GM23338 (cell line): ENCODE measurements around the gene CSNK1A1L. TPM values are rescaled to one million over a fixed set of nuclear protein-coding genes. Genes with fewer than 3 reads are reported as not detected.

Experiments
- ATAC-seq: fragments of 200-7000 bp; cut with Tn5 transposase; 3 replicates; pipeline ENCODE4 v1.9.1; 2020
- DNase-seq: peaks from one replicate; pipeline ENCODE4 v3.0.0-alpha.2; 2015; ENCODE audit warnings: low spot score
- H2AFZ ChIP-seq: fragments of 200-600 bp; sonication (generic); 2 replicates; pipeline ENCODE4 v1.8.0; 2016; ENCODE audit warnings: antibody characterized with exemption, mild to moderate bottlenecking, moderate library complexity
- H3F3A ChIP-seq: fragments of 200-600 bp; sonication (generic); replicated peaks from 2 replicates; pipeline ENCODE4 v1.8.0; 2017; ENCODE audit warnings: antibody characterized with exemption, mixed run types, low read depth
- H3K27ac ChIP-seq: fragments of 200-600 bp; sonication (generic); 2 replicates; pipeline ENCODE4 v1.6.1; 2016; ENCODE audit warnings: low read depth
- H3K27me3 ChIP-seq: fragments of 200-600 bp; sonication (generic); 2 replicates; pipeline ENCODE4 v1.8.0; 2016; ENCODE audit warnings: mild to moderate bottlenecking, mixed run types, moderate library complexity; ENCODE audit not compliant: insufficient read depth
- H3K36me3 ChIP-seq: fragments of 200-600 bp; sonication (generic); 2 replicates; pipeline ENCODE4 v1.8.0; 2016; ENCODE audit warnings: mild to moderate bottlenecking; ENCODE audit not compliant: insufficient read depth
- H3K4me1 ChIP-seq: fragments of 200-600 bp; sonication (generic); 2 replicates; pipeline ENCODE4 v1.8.0; 2016; ENCODE audit warnings: mild to moderate bottlenecking, moderate library complexity; ENCODE audit not compliant: insufficient read depth
- H3K4me2 ChIP-seq: fragments of 200-600 bp; sonication (generic); 2 replicates; pipeline ENCODE4 v1.7.1; 2017; ENCODE audit warnings: mixed run types
- H3K4me3 ChIP-seq: fragments of 200-600 bp; sonication (generic); 2 replicates; pipeline ENCODE4 v1.6.1; 2016; ENCODE audit warnings: mixed run types
- H3K79me2 ChIP-seq: fragments of 200-600 bp; sonication (generic); replicated peaks from 2 replicates; pipeline ENCODE4 v1.8.0; 2017; ENCODE audit warnings: mild to moderate bottlenecking; ENCODE audit not compliant: insufficient read depth
- H3K9me2 ChIP-seq: fragments of 200-600 bp; sonication (generic); 2 replicates; pipeline ENCODE4 v1.8.0; 2017; ENCODE audit not compliant: insufficient read depth
- H4K20me1 ChIP-seq: fragments of 200-600 bp; sonication (generic); replicated peaks from 2 replicates; pipeline ENCODE4 v1.8.0; 2017; ENCODE audit warnings: mild to moderate bottlenecking; ENCODE audit not compliant: insufficient read depth
- H3K27ac Mint-ChIP-seq: 2 replicates; pipeline ENCODE4 v1.8.0; 2020; ENCODE audit warnings: inconsistent platforms, mild to moderate bottlenecking, moderate library complexity, mixed read lengths
- H3K27me3 Mint-ChIP-seq: 3 replicates; pipeline ENCODE4 v1.8.0; 2022; ENCODE audit warnings: low read depth, mild to moderate bottlenecking, moderate library complexity, mixed read lengths, inconsistent platforms; ENCODE audit not compliant: insufficient read depth, poor library complexity
- H3K36me3 Mint-ChIP-seq: 3 replicates; pipeline ENCODE4 v1.8.0; 2021; ENCODE audit warnings: low read depth, mild to moderate bottlenecking, inconsistent platforms, moderate library complexity, mixed read lengths
- H3K4me1 Mint-ChIP-seq: 3 replicates; pipeline ENCODE4 v1.8.0; 2020; ENCODE audit warnings: mild to moderate bottlenecking, inconsistent platforms, mixed read lengths
- H3K4me3 Mint-ChIP-seq: 3 replicates; pipeline ENCODE4 v1.8.0; 2021; ENCODE audit warnings: moderate library complexity, mild to moderate bottlenecking, inconsistent platforms, mixed read lengths
- H3K9me3 Mint-ChIP-seq: 3 replicates; pipeline ENCODE4 v1.8.0; 2020; ENCODE audit warnings: moderate library complexity, mild to moderate bottlenecking, inconsistent platforms, mixed read lengths
- CREB1 ChIP-seq: fragments of 250-450 bp; sonication (Bioruptor Pico); IDR thresholded peaks from 2 replicates; pipeline ENCODE4 v1.5.0; 2020; ENCODE audit warnings: low read depth, mild to moderate bottlenecking, moderate library complexity
- EZH2phosphoT487 ChIP-seq: fragments of 200-600 bp; sonication (generic); IDR thresholded peaks from one replicate; pipeline ENCODE4 v1.8.1; 2018; ENCODE audit warnings: antibody characterized with exemption; ENCODE audit not compliant: unreplicated experiment
- NANOG ChIP-seq: IDR thresholded peaks from 2 replicates; pipeline ENCODE4 v1.6.1; 2016; ENCODE audit warnings: antibody characterized with exemption, borderline replicate concordance
- POLR2AphosphoS5 ChIP-seq: IDR thresholded peaks from 2 replicates; pipeline ENCODE4 v1.6.1; 2016; ENCODE audit warnings: antibody characterized with exemption, low read depth
- STAT1 ChIP-seq: IDR thresholded peaks from one replicate; pipeline ENCODE4 v1.6.1; 2016; ENCODE audit warnings: antibody characterized with exemption; ENCODE audit not compliant: unreplicated experiment
- ZNF331 ChIP-seq: fragments of 250-450 bp; sonication (Bioruptor Pico); IDR thresholded peaks from 2 replicates; pipeline ENCODE4 v1.5.0; 2020; ENCODE audit warnings: low read depth, mild to moderate bottlenecking, moderate library complexity
- polyA plus RNA-seq: library from polyadenylated mRNA; unstranded; fragments of >200 nt; fragmentation: Nextera tagmentation; extraction: Ambion mirVana; gene quantifications from 2 replicates; pipeline ENCODE4 v1.2.1, GENCODE V29; 2016
- total RNA-seq: library from RNA; depleted of rRNA; stranded (reverse); fragments of >200 nt; shearing (Covaris generic); gene quantifications from 2 replicates; pipeline ENCODE4 v1.2.3, GENCODE V29; 2014
- TF ChIP-seq, protein P1 (sequence below): fragments of 250-450 bp; sonication (Bioruptor Pico); IDR thresholded peaks from 2 replicates; pipeline ENCODE4 v1.5.0; 2020; ENCODE audit warnings: mild to moderate bottlenecking, moderate library complexity

Gene CSNK1A1L
- total and polyA plus RNA-seq, 2 experiments from 2014 or later: not detected

DNA sequence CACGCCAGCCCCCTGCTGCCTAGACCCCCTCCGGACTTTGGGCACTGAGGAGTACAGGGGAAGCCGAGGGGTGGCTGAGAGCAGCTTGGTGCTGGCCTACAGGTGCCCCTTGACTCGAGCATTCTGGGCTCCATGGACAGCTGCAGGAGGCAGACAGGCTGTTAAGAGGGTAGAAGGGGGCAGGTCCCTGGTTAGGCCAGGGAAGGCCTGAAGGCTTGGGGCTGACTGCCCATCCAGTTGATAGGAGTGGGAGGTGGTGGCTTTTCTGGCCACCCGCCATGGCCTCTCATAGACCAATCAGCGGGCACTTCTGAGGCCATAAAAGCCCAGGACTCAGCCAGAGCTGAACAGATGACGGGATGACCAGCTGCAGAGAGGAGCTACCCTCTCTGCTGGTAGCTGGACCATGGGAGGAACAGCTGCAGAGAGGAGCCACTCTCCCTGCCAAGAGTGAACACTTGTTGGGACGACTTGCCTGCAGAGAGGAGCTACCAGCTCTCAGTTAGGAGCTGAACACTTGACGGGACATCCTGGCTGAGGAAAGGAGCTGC is 35.2 kb downstream of the CSNK1A1L start (continued):
- TF ChIP-seq, protein P1, sequence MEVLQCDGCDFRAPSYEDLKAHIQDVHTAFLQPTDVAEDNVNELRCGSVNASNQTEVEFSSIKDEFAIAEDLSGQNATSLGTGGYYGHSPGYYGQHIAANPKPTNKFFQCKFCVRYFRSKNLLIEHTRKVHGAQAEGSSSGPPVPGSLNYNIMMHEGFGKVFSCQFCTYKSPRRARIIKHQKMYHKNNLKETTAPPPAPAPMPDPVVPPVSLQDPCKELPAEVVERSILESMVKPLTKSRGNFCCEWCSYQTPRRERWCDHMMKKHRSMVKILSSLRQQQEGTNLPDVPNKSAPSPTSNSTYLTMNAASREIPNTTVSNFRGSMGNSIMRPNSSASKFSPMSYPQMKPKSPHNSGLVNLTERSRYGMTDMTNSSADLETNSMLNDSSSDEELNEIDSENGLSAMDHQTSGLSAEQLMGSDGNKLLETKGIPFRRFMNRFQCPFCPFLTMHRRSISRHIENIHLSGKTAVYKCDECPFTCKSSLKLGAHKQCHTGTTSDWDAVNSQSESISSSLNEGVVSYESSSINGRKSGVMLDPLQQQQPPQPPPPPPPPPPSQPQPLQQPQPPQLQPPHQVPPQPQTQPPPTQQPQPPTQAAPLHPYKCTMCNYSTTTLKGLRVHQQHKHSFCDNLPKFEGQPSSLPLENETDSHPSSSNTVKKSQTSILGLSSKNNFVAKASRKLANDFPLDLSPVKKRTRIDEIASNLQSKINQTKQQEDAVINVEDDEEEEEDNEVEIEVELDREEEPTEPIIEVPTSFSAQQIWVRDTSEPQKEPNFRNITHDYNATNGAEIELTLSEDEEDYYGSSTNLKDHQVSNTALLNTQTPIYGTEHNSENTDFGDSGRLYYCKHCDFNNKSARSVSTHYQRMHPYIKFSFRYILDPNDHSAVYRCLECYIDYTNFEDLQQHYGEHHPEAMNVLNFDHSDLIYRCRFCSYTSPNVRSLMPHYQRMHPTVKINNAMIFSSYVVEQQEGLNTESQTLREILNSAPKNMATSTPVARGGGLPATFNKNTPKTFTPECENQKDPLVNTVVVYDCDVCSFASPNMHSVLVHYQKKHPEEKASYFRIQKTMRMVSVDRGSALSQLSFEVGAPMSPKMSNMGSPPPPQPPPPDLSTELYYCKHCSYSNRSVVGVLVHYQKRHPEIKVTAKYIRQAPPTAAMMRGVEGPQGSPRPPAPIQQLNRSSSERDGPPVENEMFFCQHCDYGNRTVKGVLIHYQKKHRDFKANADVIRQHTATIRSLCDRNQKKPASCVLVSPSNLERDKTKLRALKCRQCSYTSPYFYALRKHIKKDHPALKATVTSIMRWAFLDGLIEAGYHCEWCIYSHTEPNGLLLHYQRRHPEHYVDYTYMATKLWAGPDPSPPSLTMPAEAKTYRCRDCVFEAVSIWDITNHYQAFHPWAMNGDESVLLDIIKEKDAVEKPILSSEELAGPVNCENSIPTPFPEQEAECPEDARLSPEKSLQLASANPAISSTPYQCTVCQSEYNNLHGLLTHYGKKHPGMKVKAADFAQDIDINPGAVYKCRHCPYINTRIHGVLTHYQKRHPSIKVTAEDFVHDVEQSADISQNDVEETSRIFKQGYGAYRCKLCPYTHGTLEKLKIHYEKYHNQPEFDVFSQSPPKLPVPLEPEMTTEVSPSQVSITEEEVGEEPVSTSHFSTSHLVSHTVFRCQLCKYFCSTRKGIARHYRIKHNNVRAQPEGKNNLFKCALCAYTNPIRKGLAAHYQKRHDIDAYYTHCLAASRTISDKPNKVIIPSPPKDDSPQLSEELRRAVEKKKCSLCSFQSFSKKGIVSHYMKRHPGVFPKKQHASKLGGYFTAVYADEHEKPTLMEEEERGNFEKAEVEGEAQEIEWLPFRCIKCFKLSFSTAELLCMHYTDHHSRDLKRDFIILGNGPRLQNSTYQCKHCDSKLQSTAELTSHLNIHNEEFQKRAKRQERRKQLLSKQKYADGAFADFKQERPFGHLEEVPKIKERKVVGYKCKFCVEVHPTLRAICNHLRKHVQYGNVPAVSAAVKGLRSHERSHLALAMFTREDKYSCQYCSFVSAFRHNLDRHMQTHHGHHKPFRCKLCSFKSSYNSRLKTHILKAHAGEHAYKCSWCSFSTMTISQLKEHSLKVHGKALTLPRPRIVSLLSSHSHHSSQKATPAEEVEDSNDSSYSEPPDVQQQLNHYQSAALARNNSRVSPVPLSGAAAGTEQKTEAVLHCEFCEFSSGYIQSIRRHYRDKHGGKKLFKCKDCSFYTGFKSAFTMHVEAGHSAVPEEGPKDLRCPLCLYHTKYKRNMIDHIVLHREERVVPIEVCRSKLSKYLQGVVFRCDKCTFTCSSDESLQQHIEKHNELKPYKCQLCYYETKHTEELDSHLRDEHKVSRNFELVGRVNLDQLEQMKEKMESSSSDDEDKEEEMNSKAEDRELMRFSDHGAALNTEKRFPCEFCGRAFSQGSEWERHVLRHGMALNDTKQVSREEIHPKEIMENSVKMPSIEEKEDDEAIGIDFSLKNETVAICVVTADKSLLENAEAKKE (CRISPR knock-in tag): no peak
- TF ChIP-seq NANOG (no peak), POLR2AphosphoS5 (no peak), STAT1 (no peak), CREB1 (CRISPR knock-in tag) (no peak)

DNA sequence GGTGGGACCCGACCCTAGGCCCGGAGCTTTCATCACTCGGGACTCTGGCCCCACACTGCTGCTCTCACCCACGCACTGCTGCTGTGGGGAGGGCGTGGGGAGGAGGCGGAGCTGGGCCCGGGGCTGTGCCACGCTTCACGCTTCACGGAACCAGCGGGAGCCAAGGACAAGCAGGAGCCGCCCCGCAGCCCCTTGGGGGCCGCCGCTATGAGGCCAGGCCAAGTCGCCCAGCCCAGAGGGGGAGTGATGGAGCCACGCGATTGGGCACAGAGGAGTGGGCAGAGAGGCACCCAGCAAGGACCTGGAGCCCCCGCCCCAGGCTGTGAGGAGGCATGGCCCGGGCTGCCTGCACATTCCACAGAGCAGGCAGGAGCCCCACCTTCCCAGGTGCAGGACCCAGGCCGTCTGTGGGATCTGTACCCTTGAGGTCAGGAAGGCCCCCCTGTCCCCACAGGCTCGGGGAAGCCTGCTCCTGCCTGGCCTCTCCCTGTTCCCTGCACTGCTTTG is 35.8 kb downstream of the CSNK1A1L start:
- Histone ChIP-seq H3K4me1 (peaks cover 12% of the 10 kb centered on the region; the same call in 1 of the 2 replicates), H3K4me2 (no peak overlapping the region), H3K4me3 (no peak overlapping the region), H3K79me2 (no peaks in the 10 kb centered on the region), H2AFZ (peak overlapping the region; percentile 14; the same call in 1 of the 2 replicates), H3K27me3 (no peaks in the 10 kb centered on the region), H3K9me2 (no peaks in the 10 kb centered on the region), H4K20me1 (no peaks in the 10 kb centered on the region), H3F3A (no peaks in the 10 kb centered on the region), H3K27ac (no peak overlapping the region), H3K36me3 (no peaks in the 10 kb centered on the region)
- H3K27ac Mint-ChIP-seq: no peak overlapping the region
- no peak for TF ChIP-seq CREB1 (CRISPR knock-in tag)
- TF ChIP-seq ZNF331: no peak
- no peak for TF ChIP-seq NANOG
- no peak for TF ChIP-seq EZH2phosphoT487
- H3K9me3 Mint-ChIP-seq: no peaks in the 10 kb centered on the region; the same call in 2 of the 3 replicates
- H3K36me3 Mint-ChIP-seq: no peaks in the 10 kb centered on the region
- ATAC-seq: no peak; the same call in 2 of the 3 replicates
- H3K27me3 Mint-ChIP-seq: peaks cover 2% of the 10 kb centered on the region
- H3K4me1 Mint-ChIP-seq: peaks cover 13% of the 10 kb centered on the region
- DNase-seq: no peak
- H3K4me3 Mint-ChIP-seq: no peak overlapping the region
